ENCODE data around the gene TXNDC16. TPM values are rescaled to one million over a fixed set of nuclear protein-coding genes. Genes with fewer than 3 reads are reported as not detected.

Gene TXNDC16
- total RNA-seq, 1 donor from 2014 or later = 1.7 TPM

DNA sequence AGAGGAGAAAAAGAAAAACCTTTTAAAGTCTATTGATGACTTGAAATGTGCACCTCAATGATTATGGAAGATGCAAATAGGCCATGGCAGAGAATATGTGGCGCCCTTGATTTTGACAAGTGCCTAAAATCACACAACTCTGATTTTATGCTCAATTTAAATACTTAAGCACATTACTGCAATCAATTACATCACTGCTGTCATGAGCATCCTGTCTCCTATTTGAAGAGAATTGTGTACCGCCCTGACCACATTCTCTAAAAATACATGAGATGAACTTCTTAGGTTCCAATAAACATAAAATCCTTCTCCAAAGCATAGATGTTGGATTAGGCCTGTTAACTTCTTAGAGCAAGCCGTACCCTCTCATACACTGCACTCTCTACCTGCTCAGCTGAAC, 1.6 kb downstream of the TXNDC16 start:
- H3K4me3 ChIP-seq (ENCODE audit: insufficient read depth, low read depth, low read length) = no peak overlapping the region
- no peaks in the 10 kb centered on the region for H3K9me3 ChIP-seq (ENCODE audit: insufficient read depth, low read depth, low read length)
- H3K4me2 ChIP-seq (ENCODE audit: low read length) = no peak overlapping the region
- no peak for DNase-seq (ENCODE audit: low read depth)
- no peak overlapping the region for H3K9ac ChIP-seq (ENCODE audit: low read length)
- H3K36me3 ChIP-seq (ENCODE audit: insufficient read depth, low read length) = no peaks in the 10 kb centered on the region
- H4K20me1 ChIP-seq (ENCODE audit: insufficient read depth, low read length) = no peaks in the 10 kb centered on the region
- Mint-ChIP-seq H3K36me3 (ENCODE audit: low read depth, unreplicated experiment) (no peaks in the 10 kb centered on the region), H3K4me3 (ENCODE audit: unreplicated experiment) (no peak overlapping the region), H3K4me1 (ENCODE audit: low read depth, unreplicated experiment) (no peaks in the 10 kb centered on the region), H3K27ac (ENCODE audit: unreplicated experiment) (no peak overlapping the region), H3K27me3 (ENCODE audit: low read depth, unreplicated experiment) (no peaks in the 10 kb centered on the region), H3K9me3 (ENCODE audit: unreplicated experiment) (no peaks in the 10 kb centered on the region)
- no peak for FAIRE-seq
- H3K4me1 ChIP-seq (ENCODE audit: insufficient read depth, low read length) = peaks cover 17% of the 10 kb centered on the region
- no peaks in the 10 kb centered on the region for H3K79me2 ChIP-seq (ENCODE audit: insufficient read depth, low read length)
- no peaks in the 10 kb centered on the region for H3K27me3 ChIP-seq (ENCODE audit: insufficient read depth, low read length)
- no peak overlapping the region for H3K27ac ChIP-seq (ENCODE audit: low read depth, low read length)
- TF ChIP-seq EZH2 (IDR thresholded peaks at IDR 0.05; ENCODE audit: insufficient read depth, low read length) = no peak
- TF ChIP-seq, protein P1, sequence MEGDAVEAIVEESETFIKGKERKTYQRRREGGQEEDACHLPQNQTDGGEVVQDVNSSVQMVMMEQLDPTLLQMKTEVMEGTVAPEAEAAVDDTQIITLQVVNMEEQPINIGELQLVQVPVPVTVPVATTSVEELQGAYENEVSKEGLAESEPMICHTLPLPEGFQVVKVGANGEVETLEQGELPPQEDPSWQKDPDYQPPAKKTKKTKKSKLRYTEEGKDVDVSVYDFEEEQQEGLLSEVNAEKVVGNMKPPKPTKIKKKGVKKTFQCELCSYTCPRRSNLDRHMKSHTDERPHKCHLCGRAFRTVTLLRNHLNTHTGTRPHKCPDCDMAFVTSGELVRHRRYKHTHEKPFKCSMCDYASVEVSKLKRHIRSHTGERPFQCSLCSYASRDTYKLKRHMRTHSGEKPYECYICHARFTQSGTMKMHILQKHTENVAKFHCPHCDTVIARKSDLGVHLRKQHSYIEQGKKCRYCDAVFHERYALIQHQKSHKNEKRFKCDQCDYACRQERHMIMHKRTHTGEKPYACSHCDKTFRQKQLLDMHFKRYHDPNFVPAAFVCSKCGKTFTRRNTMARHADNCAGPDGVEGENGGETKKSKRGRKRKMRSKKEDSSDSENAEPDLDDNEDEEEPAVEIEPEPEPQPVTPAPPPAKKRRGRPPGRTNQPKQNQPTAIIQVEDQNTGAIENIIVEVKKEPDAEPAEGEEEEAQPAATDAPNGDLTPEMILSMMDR (IDR thresholded peaks at IDR 0.05; ENCODE audit: insufficient read depth, low read depth, low read length) = no peak
- H2AFZ ChIP-seq (ENCODE audit: low read depth, low read length) = no peak overlapping the region

DNA sequence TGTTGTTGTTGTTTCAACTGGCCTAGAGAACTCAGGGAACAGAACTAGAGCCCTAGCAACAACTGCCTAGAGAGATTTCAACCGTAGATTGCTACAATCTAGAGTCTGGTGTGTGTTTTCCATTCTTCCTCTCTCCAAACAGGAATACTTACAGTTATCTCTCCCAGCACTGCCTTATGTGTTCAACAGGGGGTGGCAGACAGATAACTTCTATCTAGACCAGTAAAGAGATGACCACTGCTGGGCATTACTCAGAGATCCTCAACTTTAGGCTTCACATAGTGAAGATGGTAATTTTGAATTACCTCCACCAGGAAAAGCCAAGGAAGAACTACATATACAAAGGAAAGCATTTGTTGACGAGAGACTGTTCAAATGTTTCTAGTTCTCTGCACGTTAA, 4.8 kb downstream of the TXNDC16 start:
- FAIRE-seq (no peak), DNase-seq (ENCODE audit: low read depth) (no peak)
- Mint-ChIP-seq H3K27ac (ENCODE audit: unreplicated experiment) (no peak overlapping the region), H3K4me1 (ENCODE audit: low read depth, unreplicated experiment) (no peaks in the 10 kb centered on the region), H3K9me3 (ENCODE audit: unreplicated experiment) (no peaks in the 10 kb centered on the region), H3K4me3 (ENCODE audit: unreplicated experiment) (no peak overlapping the region), H3K36me3 (ENCODE audit: low read depth, unreplicated experiment) (no peaks in the 10 kb centered on the region), H3K27me3 (ENCODE audit: low read depth, unreplicated experiment) (no peaks in the 10 kb centered on the region)
- no peaks in the 10 kb centered on the region for H3K79me2 ChIP-seq (ENCODE audit: insufficient read depth, low read length)
- TF ChIP-seq, protein P1 (IDR thresholded peaks at IDR 0.05; ENCODE audit: insufficient read depth, low read depth, low read length) = no peak
- no peak for TF ChIP-seq EZH2 (IDR thresholded peaks at IDR 0.05; ENCODE audit: insufficient read depth, low read length)
- H3K4me1 ChIP-seq (ENCODE audit: insufficient read depth, low read length) = peaks cover 8% of the 10 kb centered on the region
- H3K4me2 ChIP-seq (ENCODE audit: low read length) = no peak overlapping the region
- no peaks in the 10 kb centered on the region for H3K27me3 ChIP-seq (ENCODE audit: insufficient read depth, low read length)
- H3K9ac ChIP-seq (ENCODE audit: low read length) = no peak overlapping the region
- no peak overlapping the region for H2AFZ ChIP-seq (ENCODE audit: low read depth, low read length)
- no peaks in the 10 kb centered on the region for H3K36me3 ChIP-seq (ENCODE audit: insufficient read depth, low read length)
- H3K4me3 ChIP-seq (ENCODE audit: insufficient read depth, low read depth, low read length) = no peak overlapping the region
- no peaks in the 10 kb centered on the region for H3K9me3 ChIP-seq (ENCODE audit: insufficient read depth, low read depth, low read length)
- H3K27ac ChIP-seq (ENCODE audit: low read depth, low read length) = no peak overlapping the region
- no peaks in the 10 kb centered on the region for H4K20me1 ChIP-seq (ENCODE audit: insufficient read depth, low read length)

DNA sequence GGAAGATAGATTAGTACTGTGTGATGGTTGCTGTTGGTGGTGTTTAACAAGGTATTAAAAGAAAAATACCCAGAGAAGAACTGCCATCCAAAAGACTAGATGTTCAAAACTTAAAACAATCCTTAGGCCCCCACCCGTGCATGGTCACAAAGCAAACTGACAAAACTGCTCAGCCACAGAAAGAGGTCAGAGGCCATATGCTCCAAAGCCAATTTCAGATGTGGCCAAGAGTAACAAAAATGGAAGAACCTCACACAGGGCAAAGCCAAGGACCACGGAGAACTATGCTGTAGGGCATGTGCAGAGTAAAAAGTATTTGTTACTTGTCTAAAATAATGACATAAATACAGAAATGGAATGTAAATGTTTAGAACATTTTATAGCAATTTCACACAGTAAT, 5.3 kb downstream of the TXNDC16 start:
- Histone ChIP-seq H3K27ac (ENCODE audit: low read depth, low read length) (no peak overlapping the region), H3K27me3 (ENCODE audit: insufficient read depth, low read length) (no peaks in the 10 kb centered on the region), H3K4me3 (ENCODE audit: insufficient read depth, low read depth, low read length) (no peak overlapping the region), H3K4me1 (ENCODE audit: insufficient read depth, low read length) (peaks cover 8% of the 10 kb centered on the region), H3K9ac (ENCODE audit: low read length) (no peak overlapping the region), H3K9me3 (ENCODE audit: insufficient read depth, low read depth, low read length) (no peaks in the 10 kb centered on the region), H3K4me2 (ENCODE audit: low read length) (no peak overlapping the region), H4K20me1 (ENCODE audit: insufficient read depth, low read length) (no peaks in the 10 kb centered on the region), H3K36me3 (ENCODE audit: insufficient read depth, low read length) (no peaks in the 10 kb centered on the region), H2AFZ (ENCODE audit: low read depth, low read length) (no peak overlapping the region), H3K79me2 (ENCODE audit: insufficient read depth, low read length) (no peaks in the 10 kb centered on the region)
- H3K9me3 Mint-ChIP-seq (ENCODE audit: unreplicated experiment) = no peaks in the 10 kb centered on the region
- no peaks in the 10 kb centered on the region for H3K27me3 Mint-ChIP-seq (ENCODE audit: low read depth, unreplicated experiment)
- TF ChIP-seq, protein P1 (IDR thresholded peaks at IDR 0.05; ENCODE audit: insufficient read depth, low read depth, low read length) = no peak
- no peak for TF ChIP-seq EZH2 (IDR thresholded peaks at IDR 0.05; ENCODE audit: insufficient read depth, low read length)
- no peaks in the 10 kb centered on the region for H3K36me3 Mint-ChIP-seq (ENCODE audit: low read depth, unreplicated experiment)
- FAIRE-seq (no peak), DNase-seq (ENCODE audit: low read depth) (no peak)
- no peaks in the 10 kb centered on the region for H3K4me1 Mint-ChIP-seq (ENCODE audit: low read depth, unreplicated experiment)
- H3K27ac Mint-ChIP-seq (ENCODE audit: unreplicated experiment) = no peak overlapping the region
- H3K4me3 Mint-ChIP-seq (ENCODE audit: unreplicated experiment) = no peak overlapping the region

Measured in astrocyte (in vitro differentiated cells and primary cell).